Mammary epithelial cell (primary cell): ENCODE measurements around the gene WDR93.

Experiments
- EZH2 ChIP-seq: IDR thresholded peaks from 2 replicates; pipeline ENCODE4 v1.6.1; 2012; ENCODE audit warnings: low read length, inconsistent platforms, borderline replicate concordance
- TF ChIP-seq, protein P1 (sequence below), 2 donors: IDR thresholded peaks in 1 of 2; conservative IDR thresholded peaks in 1 of 2; 2 replicates each; pipeline ENCODE4 v1.5.1; 2011 to 2012; ENCODE audit warnings: inconsistent platforms in 2 of 2, low read length in 2 of 2, mild to moderate bottlenecking in 2 of 2, control low read depth in 1 of 2, low read depth in 1 of 2; ENCODE audit not compliant: insufficient read depth in 1 of 2; ENCODE audit errors: extremely low read depth in 1 of 2

DNA sequence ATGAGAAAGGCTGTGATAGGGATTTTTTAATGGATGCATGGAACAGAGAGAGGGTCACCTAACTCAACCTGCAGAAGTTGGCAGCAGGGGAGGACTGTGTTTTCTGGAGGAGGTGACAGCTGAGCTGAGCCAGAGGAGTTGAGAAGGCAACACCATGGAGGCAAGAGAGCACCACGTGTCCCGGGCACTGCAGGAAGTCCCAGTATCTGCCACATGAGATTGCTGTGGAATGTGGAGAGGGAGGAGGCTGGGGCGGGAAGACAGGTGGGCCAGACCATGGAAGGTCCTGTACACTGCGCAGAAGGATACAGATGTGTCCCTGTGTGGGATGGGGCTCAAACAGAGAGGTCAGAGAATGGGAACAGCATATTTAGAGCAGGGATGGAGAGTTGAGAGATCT is 45.2 kb downstream of the WDR93 start:
- TF ChIP-seq, protein P1, sequence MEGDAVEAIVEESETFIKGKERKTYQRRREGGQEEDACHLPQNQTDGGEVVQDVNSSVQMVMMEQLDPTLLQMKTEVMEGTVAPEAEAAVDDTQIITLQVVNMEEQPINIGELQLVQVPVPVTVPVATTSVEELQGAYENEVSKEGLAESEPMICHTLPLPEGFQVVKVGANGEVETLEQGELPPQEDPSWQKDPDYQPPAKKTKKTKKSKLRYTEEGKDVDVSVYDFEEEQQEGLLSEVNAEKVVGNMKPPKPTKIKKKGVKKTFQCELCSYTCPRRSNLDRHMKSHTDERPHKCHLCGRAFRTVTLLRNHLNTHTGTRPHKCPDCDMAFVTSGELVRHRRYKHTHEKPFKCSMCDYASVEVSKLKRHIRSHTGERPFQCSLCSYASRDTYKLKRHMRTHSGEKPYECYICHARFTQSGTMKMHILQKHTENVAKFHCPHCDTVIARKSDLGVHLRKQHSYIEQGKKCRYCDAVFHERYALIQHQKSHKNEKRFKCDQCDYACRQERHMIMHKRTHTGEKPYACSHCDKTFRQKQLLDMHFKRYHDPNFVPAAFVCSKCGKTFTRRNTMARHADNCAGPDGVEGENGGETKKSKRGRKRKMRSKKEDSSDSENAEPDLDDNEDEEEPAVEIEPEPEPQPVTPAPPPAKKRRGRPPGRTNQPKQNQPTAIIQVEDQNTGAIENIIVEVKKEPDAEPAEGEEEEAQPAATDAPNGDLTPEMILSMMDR (conservative IDR thresholded peaks at IDR 0.05 in 1 of 2, IDR thresholded peaks at IDR 0.05 in 1 of 2; ENCODE audit: extremely low read depth in 1 of 2, insufficient read depth in 1 of 2, low read depth in 1 of 2, low read length in 2 of 2): no peak
- TF ChIP-seq EZH2: no peak
